Liver (tissue), 10 donors: Measurements from ENCODE around the gene MYO9A. TPM values are rescaled to one million over a fixed set of nuclear protein-coding genes. Genes with fewer than 3 reads are reported as not detected.

Source experiments
- DNase-seq: peaks from one replicate; pipeline ENCODE4 v3.0.0-alpha.2; 2017; ENCODE audit warnings: low spot score
- H3K27ac ChIP-seq, 2 donors: one replicate each; pipeline ENCODE4 v1.7.0; 2013; ENCODE audit warnings: inconsistent platforms in 2 of 2, low read length in 2 of 2, control low read depth in 1 of 2, low read depth in 1 of 2, mild to moderate bottlenecking in 1 of 2
- H3K27me3 ChIP-seq, 4 donors: one replicate each; pipeline versions ENCODE4 v1.6.1 to v1.7.0; 2013; ENCODE audit warnings: low read length in 3 of 4, inconsistent platforms in 1 of 4, mild to moderate bottlenecking in 1 of 4, moderate library complexity in 1 of 4; ENCODE audit not compliant: control insufficient read depth in 4 of 4, insufficient read depth in 4 of 4
- H3K36me3 ChIP-seq, 4 donors: one replicate each; pipeline versions ENCODE4 v1.6.1 to v1.7.0; 2013; ENCODE audit warnings: low read length in 3 of 4, mild to moderate bottlenecking in 3 of 4, low read depth in 1 of 4, moderate library complexity in 1 of 4; ENCODE audit not compliant: control insufficient read depth in 4 of 4, insufficient read depth in 3 of 4
- H3K4me1 ChIP-seq, 4 donors: one replicate each; pipeline versions ENCODE4 v1.6.1 to v1.7.0; 2013; ENCODE audit warnings: low read length in 3 of 4, mild to moderate bottlenecking in 3 of 4, moderate library complexity in 1 of 4; ENCODE audit not compliant: control insufficient read depth in 4 of 4, insufficient read depth in 4 of 4
- H3K4me3 ChIP-seq, 3 donors: one replicate each; pipeline versions ENCODE4 v1.6.1 to v1.7.0; 2013; ENCODE audit warnings: low read length in 3 of 3, control low read depth in 1 of 3, low read depth in 1 of 3, mild to moderate bottlenecking in 1 of 3
- H3K9ac ChIP-seq, 2 donors: one replicate each; pipeline ENCODE4 v1.7.0; 2013; ENCODE audit warnings: low read length in 2 of 2, mild to moderate bottlenecking in 2 of 2, moderate library complexity in 2 of 2, control low read depth in 1 of 2, low read depth in 1 of 2
- H3K9me3 ChIP-seq, 4 donors: one replicate each; pipeline versions ENCODE4 v1.6.1 to v1.7.0; 2013; ENCODE audit warnings: low read length in 3 of 4; ENCODE audit not compliant: control insufficient read depth in 4 of 4
- ATF3 ChIP-seq: IDR thresholded peaks from 2 replicates; pipeline ENCODE4 v1.6.1; 2016; ENCODE audit warnings: antibody characterized with exemption
- CTCF ChIP-seq: fragments of 150-350 bp; IDR thresholded peaks from 2 replicates; pipeline ENCODE4 v1.5.1; 2017; ENCODE audit warnings: improper control_type of control experiment, low read depth, low read length; ENCODE audit not compliant: missing input control
- FOXA1 ChIP-seq: IDR thresholded peaks from 2 replicates; pipeline ENCODE4 v1.6.1; 2016; ENCODE audit warnings: antibody characterized with exemption
- FOXA2 ChIP-seq: IDR thresholded peaks from 2 replicates; pipeline ENCODE4 v1.6.1; 2016; ENCODE audit warnings: antibody characterized with exemption
- GABPA ChIP-seq, 2 donors: IDR thresholded peaks in 1 of 2; conservative IDR thresholded peaks in 1 of 2; 2 replicates each; pipeline ENCODE4 v1.6.1; 2016; ENCODE audit warnings: antibody characterized with exemption in 2 of 2, mild to moderate bottlenecking in 1 of 2, moderate library complexity in 1 of 2
- JUND ChIP-seq, 2 donors: IDR thresholded peaks; 2 replicates each; pipeline ENCODE4 v1.6.1; 2016; ENCODE audit warnings: antibody characterized with exemption in 2 of 2
- NR2F2 ChIP-seq: IDR thresholded peaks from 2 replicates; pipeline ENCODE4 v1.6.1; 2016; ENCODE audit warnings: antibody characterized with exemption
- RAD21 ChIP-seq, 2 donors: IDR thresholded peaks; 2 replicates each; pipeline ENCODE4 v1.6.1; 2016; ENCODE audit warnings: antibody characterized with exemption in 2 of 2, mild to moderate bottlenecking in 2 of 2
- REST ChIP-seq: IDR thresholded peaks from 2 replicates; pipeline ENCODE4 v1.6.1; 2016; ENCODE audit warnings: antibody characterized with exemption, mild to moderate bottlenecking
- RXRA ChIP-seq, 2 donors: IDR thresholded peaks; 2 replicates each; pipeline ENCODE4 v1.6.1; 2017 to 2018; ENCODE audit warnings: antibody characterized with exemption in 2 of 2, mild to moderate bottlenecking in 1 of 2
- TAF1 ChIP-seq: conservative IDR thresholded peaks from 2 replicates; pipeline ENCODE4 v1.6.1; 2016; ENCODE audit warnings: antibody characterized with exemption, mild to moderate bottlenecking
- WGBS: extraction: QIAGEN DNeasy Blood & Tissue Kit; methylation state at CpG from one replicate; pipeline ENCODE4 v1.1.7; 2013; 5-methylcytosine and 5-hydroxymethylcytosine counted together
- polyA plus RNA-seq, 2 donors: library from polyadenylated mRNA; stranded (reverse) in 1 of 2; unstranded in 1 of 2; fragments of 200-250 nt in 1 of 2; fragments of >200 nt in 1 of 2; fragmentation: Nextera tagmentation in 1 of 2; extraction: Ambion mirVana in 1 of 2; gene quantifications; one replicate each; pipeline versions ENCODE4 v1.2.1 to v1.2.3, GENCODE V29; 2013 to 2015
- small RNA-seq: library from RNA; depleted of rRNA; stranded (forward); fragments of <200 nt; gene quantifications from one replicate; pipeline ENCODE3, GENCODE V24; 2014
- total RNA-seq, 2 donors: library from RNA; depleted of rRNA; stranded (reverse); fragments of >200 nt; gene quantifications; one replicate each; pipeline ENCODE4 v1.2.3, GENCODE V29; 2014
- donor health status: healthy.
- donor health status: healthy.
- donor health status: healthy.
- donor health status: healthy.
- donor health status: healthy.

Gene MYO9A
- total and polyA plus RNA-seq, 4 donors: 1.4 to 14.9 (median 8.4) TPM

- DNase-seq: no peak
- no peak overlapping the region for H3K27ac ChIP-seq
- WGBS: 94% methylated on average over 1 of the region's 1 CpG
- H3K36me3 ChIP-seq: peaks cover 0 to 17% (median 5%) of the 10 kb centered on the region in 4 donors
- no peak overlapping the region for H3K9ac ChIP-seq
- no peaks in the 10 kb centered on the region for H3K9me3 ChIP-seq
- no peak overlapping the region for H3K4me3 ChIP-seq
- no peaks in the 10 kb centered on the region for H3K27me3 ChIP-seq
- TF ChIP-seq TAF1 (no peak), JUND (IDR thresholded peaks at IDR 0.05) (no peak), RAD21 (IDR thresholded peaks at IDR 0.05) (no peak), FOXA2 (no peak), ATF3 (no peak), GABPA (IDR thresholded peaks at IDR 0.05 in 1 of 2, conservative IDR thresholded peaks at IDR 0.05 in 1 of 2) (no peak), FOXA1 (no peak), RXRA (IDR thresholded peaks at IDR 0.05) (no peak), NR2F2 (no peak), CTCF (no peak), REST (no peak)
- H3K4me1 ChIP-seq: no peaks in the 10 kb centered on the region
Observed at GRCh38 chr15:71773206-71773859, 344.6 kb downstream of the MYO9A start.

Small RNA genes within 50 kb of the gene (small RNA-seq; reads per million reads assigned to genes)
- not detected for gene RNA5SP399
- gene RNU2-65P: not detected

Other genes starting within 250 kb of the MYO9A start
- 1 to 10 TPM in 1 of 2 donors, under 1 TPM in 1; 0.67 to 1.0 TPM for gene SENP8, start 253 bp upstream of the MYO9A start, total RNA-seq
- gene SENP8, start 253 bp upstream of the MYO9A start, polyA plus RNA-seq: 1 to 10 TPM in 1 of 2 donors, under 1 TPM in 1; 0.74 to 1.0 TPM
- not detected for gene GRAMD2A, start 79.6 kb upstream of the MYO9A start, total RNA-seq
- not detected for gene GRAMD2A, start 79.6 kb upstream of the MYO9A start, polyA plus RNA-seq
- gene PKM, start 113.0 kb upstream of the MYO9A start, total RNA-seq: 10 to 100 TPM; 30.5 to 61.2 TPM
- gene PKM, start 113.0 kb upstream of the MYO9A start, polyA plus RNA-seq: 10 to 100 TPM; 12.9 to 28.9 TPM
- 1 to 10 TPM; 4.3 to 10.0 TPM for gene PARP6, start 154.4 kb upstream of the MYO9A start, total RNA-seq
- 10 to 100 TPM in 1 of 2 donors, 1 to 10 TPM in 1; 8.7 to 15.3 TPM for gene PARP6, start 154.4 kb upstream of the MYO9A start, polyA plus RNA-seq
- under 1 TPM; 0.14 to 0.92 TPM for gene CELF6, start 202.0 kb upstream of the MYO9A start, total RNA-seq
- gene CELF6, start 202.0 kb upstream of the MYO9A start, polyA plus RNA-seq: under 1 TPM; 0.10 to 0.74 TPM